Ramos (cell line): ENCODE measurements around the gene NNMT.

Source experiments
- in situ Hi-C: fragments of 300-500 bp; cut with MboI; formaldehyde crosslinking; loops from one replicate; pipeline ENCODE4 v1.14.3; 2022; ENCODE audit warnings: low sequenced_read_pairs; ENCODE audit not compliant: unreplicated experiment

NNMT gene

GRCh38 chr11:114261791-114262190 is 34.4 kb upstream of the NNMT start:
- in situ Hi-C loops, result loop anchor here (5.0 to 25.0 kb wide), 3 partner anchors 274 to 949 kb away; partner anchors contain the start of genes HTR3A and TTC12

- in situ Hi-C loops, result loop anchor here (5.0 to 25.0 kb wide), 3 partner anchors 276 to 951 kb away; partner anchors contain the start of genes HTR3A and TTC12
These were observed 33.3 kb upstream of the NNMT start for GRCh38 chr11:114262681-114263512.

GRCh38 chr11:114263513-114264170 is 32.6 kb upstream of the NNMT start:
- in situ Hi-C loops, result loop anchor here (5.0 to 25.0 kb wide), 3 partner anchors 276 to 951 kb away; partner anchors contain the start of genes HTR3A and TTC12

- in situ Hi-C loops, result loop anchor here (5.0 to 25.0 kb wide), 3 partner anchors 277 to 952 kb away; partner anchors contain the start of genes HTR3A and TTC12
These were observed 31.8 kb upstream of the NNMT start for GRCh38 chr11:114264381-114264780.

GRCh38 chr11:114265122-114265878 is 30.9 kb upstream of the NNMT start:
- in situ Hi-C loops, result loop anchor here (25.0 kb wide), 2 partner anchors 278 to 953 kb away; partner anchors contain the start of genes HTR3A and TTC12

GRCh38 chr11:114269498-114269897 is 26.7 kb upstream of the NNMT start:
- in situ Hi-C loops, result loop anchor here (25.0 kb wide), 2 partner anchors 282 to 957 kb away; partner anchors contain the start of genes HTR3A and TTC12

- in situ Hi-C loops, result loop anchor here (25.0 kb wide), 2 partner anchors 283 to 958 kb away; partner anchors contain the start of genes HTR3A and TTC12
These were observed 25.5 kb upstream of the NNMT start for GRCh38 chr11:114270531-114271270.

- in situ Hi-C loops, result loop anchor here (25.0 kb wide), 2 partner anchors 284 to 959 kb away; partner anchors contain the start of genes HTR3A and TTC12
These were observed 24.9 kb upstream of the NNMT start for GRCh38 chr11:114271316-114271715.

- in situ Hi-C loops, result loop anchor here (25.0 kb wide), 2 partner anchors 285 to 960 kb away; partner anchors contain the start of genes HTR3A and TTC12
These were observed 23.9 kb upstream of the NNMT start for GRCh38 chr11:114272311-114272710.

GRCh38 chr11:114273071-114273470 is 23.1 kb upstream of the NNMT start:
- in situ Hi-C loops, result loop anchor here (25.0 kb wide), 2 partner anchors 286 to 961 kb away; partner anchors contain the start of genes HTR3A and TTC12

- in situ Hi-C loops, result loop anchor here (25.0 kb wide), 2 partner anchors 287 to 962 kb away; partner anchors contain the start of genes HTR3A and TTC12
These were observed 22.1 kb upstream of the NNMT start for GRCh38 chr11:114273890-114274635.

- in situ Hi-C loops, result loop anchor here (25.0 kb wide), 2 partner anchors 287 to 962 kb away; partner anchors contain the start of genes HTR3A and TTC12
These were observed 21.6 kb upstream of the NNMT start for GRCh38 chr11:114274637-114275036.

- in situ Hi-C loops, result no loop called here
These were observed 20.9 kb upstream of the NNMT start for GRCh38 chr11:114275280-114275679.

- in situ Hi-C loops, result no loop called here
These were observed 20.1 kb upstream of the NNMT start for GRCh38 chr11:114276077-114276476.

GRCh38 chr11:114277637-114278341 is 18.4 kb upstream of the NNMT start:
- in situ Hi-C loops, result no loop called here

GRCh38 chr11:114278342-114279065 is 17.7 kb upstream of the NNMT start:
- in situ Hi-C loops, result no loop called here
